RWPE1 (cell line): ENCODE results near the gene SULT1A4.
"Not testable (repeated sequence)": the region's sequence is repeated elsewhere in the genome, so short reads cannot be mapped to it uniquely, and the experiment has no call there.

ENCODE experiments used
- CTCF ChIA-PET: fragments of 350-600 bp; sonication (Branson Sonifier 250); formaldehyde crosslinking; extraction: SDS; loops from one replicate; lab custom pipeline; 2021; lab: Yijun Ruan, JAX
- POLR2A ChIA-PET: fragments of 400-600 bp; formaldehyde crosslinking; extraction: SDS; loops from one replicate; lab custom pipeline; 2020; ENCODE audit warnings: antibody characterized with exemption; ENCODE audit not compliant: low non-redundant PET; lab: Yijun Ruan, JAX
- DNase-seq: peaks from one replicate; pipeline ENCODE4 v3.0.0; 2012; ENCODE audit warnings: low spot score
- H3K27ac ChIP-seq: fragments of 450-650 bp; 2 replicates; pipeline ENCODE4 v1.5.1; 2017

SULT1A4 gene

DNA sequence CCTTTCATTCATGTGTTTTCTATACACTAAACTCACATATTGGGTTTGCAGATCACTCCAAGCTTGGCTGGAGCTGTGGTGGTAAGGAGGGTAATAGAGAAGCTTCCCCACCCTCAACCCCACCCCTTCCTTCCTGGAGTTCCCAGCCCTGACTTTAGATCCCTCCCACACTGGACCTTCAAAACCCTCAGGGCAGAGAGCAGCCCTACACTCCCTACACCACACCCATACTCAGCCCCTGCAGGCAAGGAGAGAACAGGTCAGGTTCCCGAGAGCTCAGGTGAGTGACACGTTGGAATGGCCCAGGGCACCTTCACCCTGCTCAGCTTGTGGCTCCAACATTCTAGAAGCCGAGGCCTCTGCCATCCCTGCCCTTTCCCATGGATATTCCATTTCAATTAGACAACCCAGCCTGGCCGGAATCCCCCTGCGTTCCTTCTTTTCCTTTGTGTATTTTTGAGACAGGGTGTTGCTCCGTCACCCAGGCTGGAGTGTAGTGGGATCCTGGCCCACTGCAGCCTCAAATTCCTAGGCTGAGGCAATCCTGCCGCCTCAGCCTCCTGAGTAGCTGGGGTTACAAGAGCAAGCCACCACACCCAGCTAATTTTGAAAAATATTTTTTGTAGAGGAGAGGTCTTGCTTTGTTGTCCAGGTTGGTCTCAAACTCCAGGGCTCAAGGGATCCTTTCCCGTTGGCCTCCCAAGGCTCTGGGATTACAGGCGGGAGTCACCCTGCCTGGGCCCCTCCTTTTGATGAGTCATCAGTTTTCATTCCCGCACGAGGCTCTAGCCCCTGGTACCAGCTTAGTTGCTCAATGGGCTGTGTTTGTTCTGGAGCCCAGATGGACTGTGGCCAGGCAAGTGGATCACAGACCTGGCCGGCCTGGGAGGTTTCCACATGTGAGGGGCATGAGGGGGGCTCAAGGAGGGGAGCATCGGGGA, at the start of gene SULT1A4:
Gene SULT1A4, plus strand, starts transcription at position 208 of the 941 bp plus-strand sequence. CDS start 1,473 bp downstream, outside the sequence.
- POLR2A ChIA-PET, DNase-seq, CTCF ChIA-PET, H3K27ac ChIP-seq: not testable (repeated sequence)

DNA sequence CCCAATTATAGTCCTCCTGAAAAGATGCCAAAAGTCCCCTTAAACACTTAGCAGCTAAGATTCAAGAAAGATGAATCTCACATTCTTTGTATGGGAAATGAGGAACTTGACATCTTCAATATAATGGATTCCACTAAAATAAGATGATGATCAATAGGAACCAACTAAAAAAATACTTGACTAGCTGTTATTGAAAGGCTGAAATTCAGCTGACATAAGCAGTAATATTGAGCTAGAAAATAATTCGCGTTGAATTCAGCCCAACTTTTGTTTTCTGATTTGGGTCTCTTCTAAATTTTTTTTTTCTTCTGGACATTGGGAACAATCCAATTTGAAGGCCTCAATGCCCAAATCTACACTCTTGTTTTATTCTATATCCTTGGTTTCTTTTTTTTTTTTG, 36.1 kb upstream of the SULT1A4 start:
- POLR2A ChIA-PET, CTCF ChIA-PET, DNase-seq, H3K27ac ChIP-seq: not testable (repeated sequence)

DNA sequence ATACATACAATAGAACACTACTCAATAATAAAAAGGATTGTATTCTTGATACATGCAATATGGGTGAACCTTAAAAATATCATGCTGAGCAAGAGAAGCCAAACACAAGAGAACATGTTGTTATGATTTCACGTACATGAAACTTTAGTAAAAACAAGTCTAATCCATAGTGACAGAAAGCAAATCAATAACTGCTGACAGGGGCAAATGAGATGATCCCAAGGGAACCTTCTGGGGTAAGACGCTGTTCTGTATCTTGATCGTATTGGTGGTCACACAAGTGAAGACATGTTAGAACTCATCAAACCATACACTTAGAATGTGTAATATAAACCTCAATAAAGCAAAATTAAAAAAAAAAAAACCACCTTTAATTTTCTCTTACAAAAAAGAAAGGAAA, 34.3 kb upstream of the SULT1A4 start:
- H3K27ac ChIP-seq, CTCF ChIA-PET, POLR2A ChIA-PET, DNase-seq: not testable (repeated sequence)

DNA sequence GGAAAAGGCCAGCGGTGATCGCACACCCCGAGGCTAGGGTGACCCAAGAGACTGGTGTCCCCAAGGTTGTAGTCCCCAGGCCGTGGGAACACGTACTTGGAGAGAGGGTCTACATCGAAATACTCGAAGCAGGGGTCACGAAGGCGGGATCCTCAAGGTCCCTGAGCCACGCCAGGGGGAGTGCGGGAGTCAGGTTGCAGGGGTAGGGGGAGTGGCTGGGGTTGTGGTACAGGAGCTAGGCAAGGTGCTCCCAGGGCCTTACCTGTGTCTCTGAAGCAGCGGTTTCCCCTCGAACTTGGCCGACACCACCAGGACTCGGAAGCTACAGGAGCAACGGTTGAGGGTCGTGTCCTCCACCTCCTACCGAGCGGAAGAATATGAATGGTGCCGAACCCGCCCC, 6.0 kb upstream of the SULT1A4 start:
- POLR2A ChIA-PET, CTCF ChIA-PET, H3K27ac ChIP-seq, DNase-seq: not testable (repeated sequence)

DNA sequence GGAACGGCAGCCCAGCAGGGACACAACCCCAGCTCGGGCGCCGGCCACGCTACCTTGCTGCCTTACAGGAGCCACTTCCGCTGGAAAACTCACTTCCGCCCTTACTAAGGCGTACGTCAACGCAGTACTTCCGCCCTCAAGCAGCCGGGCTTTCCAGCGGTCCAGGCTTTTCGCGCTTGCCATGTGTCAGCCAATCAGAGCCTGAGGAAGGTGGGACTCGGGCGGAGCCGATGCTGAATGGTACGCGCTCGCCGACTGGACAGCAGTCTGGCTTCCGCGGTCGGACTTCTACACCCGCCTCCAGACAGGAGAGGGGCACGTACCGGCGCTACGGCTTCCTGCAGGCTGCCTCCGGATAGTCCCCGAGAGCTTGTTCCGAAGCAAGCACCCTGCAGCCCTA, 5.4 kb upstream of the SULT1A4 start, which contains the start of the genes BOLA2 and SLX1B:
Gene BOLA2, minus strand, starts transcription at position 83 of the 400 bp plus-strand sequence. CDS start 98 bp downstream, outside the sequence.
Gene SLX1B, plus strand, starts transcription at position 265 of the 400 bp plus-strand sequence.
- CTCF ChIA-PET, DNase-seq: not testable (repeated sequence)

DNA sequence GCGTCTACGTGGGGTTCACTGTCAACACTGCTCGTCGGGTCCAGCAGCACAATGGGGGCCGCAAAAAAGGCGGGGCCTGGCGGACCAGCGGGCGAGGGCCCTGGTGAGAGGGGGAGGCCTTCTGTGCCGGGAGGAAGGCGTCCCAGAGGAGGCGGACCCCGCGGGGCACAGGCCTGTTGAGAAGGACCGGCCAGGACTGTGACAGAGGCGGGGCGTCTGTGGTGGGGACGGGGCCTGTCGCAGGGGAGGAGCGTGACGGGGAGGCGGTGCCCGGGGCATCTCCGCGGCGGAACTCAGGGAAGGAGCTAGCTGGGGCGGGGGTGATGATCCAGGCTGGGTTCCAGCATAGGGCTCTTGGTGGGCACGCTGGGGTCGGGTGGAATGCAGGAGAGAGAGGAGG, 4.9 kb upstream of the SULT1A4 start:
- POLR2A ChIA-PET, H3K27ac ChIP-seq, DNase-seq, CTCF ChIA-PET: not testable (repeated sequence)

More for the DNA sequence above, 5.4 kb upstream of the SULT1A4 start, which contains the start of the genes BOLA2 and SLX1B:
- H3K27ac ChIP-seq, POLR2A ChIA-PET: not testable (repeated sequence)

DNA sequence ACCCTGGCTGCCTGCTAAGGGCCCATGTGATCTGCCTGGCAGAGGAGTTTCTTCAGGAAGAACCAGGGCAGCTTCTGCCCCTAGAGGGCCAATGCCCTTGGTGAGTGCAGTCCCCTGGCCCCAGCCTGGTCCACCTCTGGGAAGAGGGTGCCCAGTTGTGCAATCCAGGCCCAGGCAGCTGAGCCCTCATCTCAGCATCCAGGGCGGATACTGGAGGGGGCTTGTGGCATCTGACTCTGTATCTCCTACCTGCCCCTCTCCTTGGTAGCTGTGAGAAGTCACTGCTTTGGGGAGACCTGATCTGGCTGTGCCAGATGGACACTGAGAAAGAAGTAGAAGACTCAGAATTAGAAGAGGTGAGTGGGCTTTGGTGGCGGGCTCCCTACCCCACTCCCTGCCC, 2.1 kb upstream of the SULT1A4 start:
- POLR2A ChIA-PET, CTCF ChIA-PET, H3K27ac ChIP-seq, DNase-seq: not testable (repeated sequence)

DNA sequence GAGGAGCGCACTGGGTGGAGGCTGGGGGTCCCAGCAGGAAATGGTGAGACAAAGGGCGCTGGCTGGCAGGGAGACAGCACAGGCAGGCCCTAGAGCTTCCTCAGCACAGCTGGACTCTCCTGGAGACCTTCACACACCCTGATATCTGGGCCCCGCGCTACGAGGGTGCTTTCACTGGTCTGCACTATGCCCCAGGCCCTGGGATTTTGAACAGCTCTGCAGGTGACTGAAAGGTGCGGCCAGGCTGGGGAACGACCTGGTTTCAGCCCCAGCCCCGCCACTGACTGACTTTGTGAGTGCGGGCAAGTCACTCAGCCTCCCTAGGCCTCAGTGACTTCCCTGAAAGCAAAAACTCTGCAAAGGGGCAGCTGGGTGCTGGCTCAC, 926 bp downstream of the SULT1A4 start:
- H3K27ac ChIP-seq, CTCF ChIA-PET, POLR2A ChIA-PET, DNase-seq: not testable (repeated sequence)

DNA sequence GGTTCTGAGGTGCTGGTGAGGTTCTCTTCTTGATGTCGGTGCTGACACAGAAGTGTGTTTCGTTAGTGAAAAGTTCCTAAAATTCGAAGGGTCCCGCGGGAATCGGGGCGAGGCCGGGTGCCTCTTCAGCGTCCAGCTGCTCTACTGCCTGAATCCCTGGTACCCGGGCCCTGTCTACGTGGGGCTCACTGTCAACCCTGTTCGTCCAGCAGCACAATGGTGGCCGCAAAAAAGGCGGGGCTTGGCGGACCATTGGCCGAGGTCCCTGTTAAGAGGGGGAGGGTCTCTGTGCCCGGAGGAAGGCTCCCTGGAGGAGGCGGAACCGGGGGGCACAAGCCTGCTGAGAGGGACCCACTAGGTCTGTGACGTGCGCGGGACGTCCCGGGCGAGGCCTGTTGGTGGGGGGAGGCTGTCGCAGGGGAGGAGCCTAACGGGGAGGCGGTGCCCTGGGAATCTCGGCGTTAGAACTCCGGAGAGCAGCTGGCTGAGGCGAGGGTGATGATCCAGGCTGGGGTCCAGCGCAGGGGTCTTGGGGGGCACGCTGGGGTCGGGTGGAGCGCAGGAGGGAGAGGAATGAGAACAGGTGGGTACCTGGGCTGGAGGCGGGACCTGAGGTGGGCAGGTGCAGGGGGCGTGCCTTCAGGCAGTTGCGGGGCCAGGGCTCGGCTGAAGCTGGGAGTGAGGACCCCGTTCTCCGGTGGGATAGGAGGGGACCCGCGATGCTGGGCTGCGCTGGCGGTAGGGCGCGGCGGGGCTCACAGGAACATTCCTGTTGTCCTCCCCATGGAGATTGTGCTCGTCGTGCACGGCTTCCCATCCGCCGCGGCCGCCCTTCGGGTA, 6.5 kb downstream of the SULT1A4 start:
- H3K27ac ChIP-seq, DNase-seq, POLR2A ChIA-PET, CTCF ChIA-PET: not testable (repeated sequence)

DNA sequence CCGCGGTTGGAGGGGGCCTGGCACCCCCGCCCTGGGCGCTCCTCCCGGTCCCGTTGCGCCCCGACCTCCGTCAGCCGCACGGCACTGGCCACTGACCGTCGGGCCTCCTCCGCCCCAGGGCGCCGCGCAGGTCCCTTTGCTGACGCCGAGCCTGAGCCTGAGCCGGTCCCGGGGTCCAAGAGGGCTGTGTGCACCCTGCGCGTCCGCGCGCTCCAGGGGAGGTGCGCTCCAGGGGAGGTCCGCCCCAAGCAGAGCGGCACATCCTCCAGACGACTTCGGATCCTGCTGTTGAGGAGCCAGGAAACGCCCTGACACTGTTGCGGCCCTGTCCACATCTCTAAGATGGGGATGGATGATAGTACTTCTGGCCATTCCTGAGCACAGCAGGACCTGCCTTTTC, 7.2 kb downstream of the SULT1A4 start:
- H3K27ac ChIP-seq, CTCF ChIA-PET, DNase-seq, POLR2A ChIA-PET: not testable (repeated sequence)

DNA sequence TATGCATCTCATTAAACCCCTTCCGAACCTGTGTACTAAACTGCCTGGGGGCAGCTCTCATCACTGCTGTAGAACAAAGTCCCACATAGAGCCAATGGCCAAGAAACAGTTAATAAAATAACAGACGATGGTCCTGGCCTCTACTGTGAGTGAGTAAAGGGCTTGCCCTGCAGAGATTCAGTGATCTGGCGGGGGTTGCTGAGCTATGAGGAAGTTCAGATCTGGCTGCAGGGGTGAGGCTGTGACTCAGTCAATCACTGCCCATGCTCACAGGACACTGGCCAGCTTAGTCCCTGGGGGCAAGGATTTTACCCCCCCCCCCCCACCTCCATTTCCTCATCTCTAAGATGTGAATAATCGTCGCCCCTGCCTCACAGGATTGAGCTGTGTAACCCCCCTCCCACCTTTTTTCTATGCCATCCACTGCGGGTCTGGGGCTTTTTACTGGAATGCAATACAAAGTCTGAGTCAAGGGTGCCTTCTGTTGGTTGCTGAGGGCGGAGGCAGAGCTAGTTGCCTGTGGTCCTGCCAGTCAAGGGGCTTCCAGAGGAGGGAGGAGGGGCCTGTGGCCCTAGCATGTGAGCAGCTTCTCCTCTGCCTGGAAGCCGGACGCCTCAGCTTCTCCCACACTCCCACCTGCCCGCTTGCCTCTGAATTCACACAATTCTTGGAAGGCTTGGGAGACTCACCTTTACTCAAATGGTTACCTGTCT, 8.1 kb downstream of the SULT1A4 start:
- CTCF ChIA-PET, DNase-seq, H3K27ac ChIP-seq, POLR2A ChIA-PET: not testable (repeated sequence)

DNA sequence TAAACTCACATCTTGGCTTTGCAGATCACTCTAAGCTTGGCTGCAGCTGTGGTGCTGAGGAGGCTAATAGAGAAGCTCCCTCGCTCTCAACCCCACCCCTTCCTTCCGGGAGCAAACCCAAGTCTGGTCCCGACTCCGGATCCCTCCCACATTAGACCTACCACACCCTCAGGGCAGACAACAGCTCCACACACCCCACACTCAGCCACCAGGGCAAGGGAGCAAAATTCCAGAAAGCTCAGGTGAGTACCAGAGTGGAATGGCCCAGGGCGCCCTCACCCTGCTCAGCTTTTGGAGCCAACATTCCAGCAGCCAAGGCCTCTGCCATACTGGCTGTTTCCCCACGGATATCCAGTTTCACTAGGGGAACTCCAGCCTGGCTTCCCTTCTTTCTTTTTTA, 9.9 kb downstream of the SULT1A4 start:
- H3K27ac ChIP-seq, CTCF ChIA-PET, DNase-seq, POLR2A ChIA-PET: not testable (repeated sequence)

DNA sequence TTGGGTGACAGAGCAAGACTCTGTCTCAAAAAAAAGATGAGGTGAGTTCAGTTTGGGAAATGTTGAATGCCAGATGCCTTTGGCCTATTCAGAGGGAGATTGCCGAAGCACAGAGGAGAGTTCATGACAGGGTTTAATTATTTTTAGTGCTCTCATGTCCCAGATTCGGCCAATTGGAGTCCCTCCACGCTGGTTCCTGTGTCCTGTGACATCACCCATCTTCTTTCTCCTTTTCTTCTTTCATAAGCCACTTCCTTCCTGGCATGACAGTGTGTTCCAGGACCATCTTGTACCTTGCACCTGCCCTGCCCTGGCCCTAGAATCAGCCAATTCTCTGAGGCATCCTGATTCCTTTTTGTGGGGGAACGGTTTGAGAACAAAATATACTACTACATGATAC, 12.4 kb downstream of the SULT1A4 start:
- CTCF ChIA-PET, DNase-seq: not testable (repeated sequence)

DNA sequence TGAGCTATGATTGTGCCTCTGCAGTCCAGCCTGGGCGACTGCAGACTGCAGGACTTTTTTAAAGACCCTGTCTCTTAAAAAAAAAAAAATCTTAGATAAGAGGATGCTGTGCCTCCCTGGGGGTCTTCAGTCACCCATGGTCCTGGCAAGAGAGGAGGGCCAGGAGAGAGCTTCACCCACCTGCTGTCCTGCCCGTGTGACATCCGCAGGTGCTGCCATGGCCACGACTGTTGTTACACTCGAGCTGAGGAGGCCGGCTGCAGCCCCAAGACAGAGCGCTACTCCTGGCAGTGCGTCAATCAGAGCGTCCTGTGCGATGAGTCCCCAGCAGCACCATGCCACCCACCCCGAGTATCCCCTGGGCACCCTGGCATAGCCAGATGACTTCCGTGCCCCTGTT, 22.6 kb downstream of the SULT1A4 start:
- H3K27ac ChIP-seq, DNase-seq, CTCF ChIA-PET, POLR2A ChIA-PET: not testable (repeated sequence)

More for the DNA sequence above, 12.4 kb downstream of the SULT1A4 start:
- POLR2A ChIA-PET, H3K27ac ChIP-seq: not testable (repeated sequence)

DNA sequence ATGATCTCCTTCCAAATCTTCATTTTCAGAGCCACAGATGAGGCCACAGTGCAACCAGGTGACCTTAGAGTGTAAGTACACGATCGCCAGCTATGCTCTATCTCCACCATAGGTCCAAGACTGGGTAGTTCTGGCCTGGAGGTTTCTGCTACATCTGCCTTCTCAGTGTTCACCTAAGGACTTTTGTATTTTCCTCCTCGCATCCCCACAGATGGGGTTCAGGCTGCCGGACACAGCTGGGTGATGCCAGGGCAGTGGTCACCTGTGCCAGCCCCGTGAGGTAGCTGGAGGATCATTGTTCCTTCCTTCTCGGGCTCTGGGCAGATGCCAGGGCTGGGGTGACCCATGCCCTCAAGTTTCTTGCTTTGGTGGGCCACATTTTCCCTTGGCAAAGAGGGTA, 46.6 kb downstream of the SULT1A4 start, which contains the start of gene NPIPB12:
Gene NPIPB12, minus strand, starts transcription at position 101 of the 400 bp plus-strand sequence.
- CTCF ChIA-PET, result not testable (repeated sequence)
- peak within 1 kb of the TSS; percentile 59 for H3K27ac ChIP-seq

More for the DNA sequence above, 46.6 kb downstream of the SULT1A4 start, which contains the start of gene NPIPB12:
- POLR2A ChIA-PET, DNase-seq: not testable (repeated sequence)
